Motor neuron (in vitro differentiated cells): ENCODE measurements around the gene PARD3. TPM values are rescaled to one million over a fixed set of nuclear protein-coding genes. Genes with fewer than 3 reads are reported as not detected.
"Not testable (repeated sequence)": the region's sequence is repeated elsewhere in the genome, so short reads cannot be mapped to it uniquely, and the experiment has no call there.

Source experiments
- ATAC-seq, 8 experiments: fragments of 200-7000 bp; cut with Tn5 transposase; replicated peaks in 6 of 8; 2 replicates each; pipeline ENCODE4 v1.8.0; 2021; ENCODE audit warnings: mild to moderate bottlenecking in 8 of 8, moderate library complexity in 8 of 8
- H3K27ac ChIP-seq, 2 donors: fragments of 250-450 bp; sonication (Bioruptor Pico); 2 replicates each; pipeline ENCODE4 v1.9.0; 2021; ENCODE audit warnings: antibody characterized with exemption in 2 of 2, mild to moderate bottlenecking in 2 of 2, moderate library complexity in 1 of 2
- H3K4me1 ChIP-seq, 2 donors: fragments of 250-450 bp; sonication (Bioruptor Pico); replicated peaks in 1 of 2; 2 replicates each; pipeline ENCODE4 v1.6.1; 2021; ENCODE audit warnings: antibody characterized with exemption in 2 of 2, mild to moderate bottlenecking in 2 of 2, moderate library complexity in 1 of 2
- H3K4me3 ChIP-seq, 5 donors: fragments of 250-450 bp; sonication (Bioruptor Pico); 2 replicates each; pipeline ENCODE4 v1.9.0; 2021; ENCODE audit warnings: antibody characterized with exemption in 5 of 5, mild to moderate bottlenecking in 5 of 5, moderate library complexity in 4 of 5
- WGBS, 10 experiments: fragments of 450-650 bp; shearing (Covaris generic); methylation state at CpG; one replicate each; pipeline ENCODE4 v1.0.0; 2022; 5-methylcytosine and 5-hydroxymethylcytosine counted together
- in situ Hi-C, 9 experiments: fragments of 400-800 bp; cut with MboI; loops; one replicate each; pipeline ENCODE4 v1.15.0; 2021; ENCODE audit warnings: low sequenced_read_pairs in 9 of 9, low pct_unique_long_range_greater_than_20kb in 2 of 9; ENCODE audit not compliant: unreplicated experiment in 9 of 9
- total RNA-seq, 8 experiments: library from RNA; unstranded; fragments of 300-600 nt; gene quantifications; 2 replicates each; pipeline versions ENCODE4 v1.2.3 to v1.2.4, GENCODE V29; 2022

PARD3 gene
- total RNA-seq, 8 experiments from 2014 or later: 21.5 to 154 (median 34.0) TPM

DNA sequence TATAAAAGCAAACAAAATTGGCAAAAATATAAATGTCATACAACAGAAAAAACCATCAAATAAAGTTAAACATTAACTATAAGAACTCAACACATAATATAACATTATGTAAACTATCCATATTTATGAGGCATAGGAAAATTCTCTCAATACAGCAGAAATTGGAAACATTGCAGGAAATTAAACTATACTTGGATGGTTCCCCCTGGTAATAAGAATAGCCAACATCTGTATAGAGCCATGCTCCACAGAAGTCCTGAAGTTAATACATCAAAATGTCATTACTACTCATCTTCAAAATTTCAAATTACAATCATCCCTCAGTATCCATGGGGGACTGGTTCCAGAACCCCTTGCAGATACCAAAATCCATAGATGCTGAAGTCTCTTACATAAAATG lies 350.5 kb downstream of the PARD3 start:
- in situ Hi-C loops: no loop called here
- no peak for ATAC-seq
- H3K4me3 ChIP-seq: no peak overlapping the region
- H3K4me1 ChIP-seq: peaks cover 0 to 7% of the 10 kb centered on the region in 2 donors
- no peak overlapping the region for H3K27ac ChIP-seq

DNA sequence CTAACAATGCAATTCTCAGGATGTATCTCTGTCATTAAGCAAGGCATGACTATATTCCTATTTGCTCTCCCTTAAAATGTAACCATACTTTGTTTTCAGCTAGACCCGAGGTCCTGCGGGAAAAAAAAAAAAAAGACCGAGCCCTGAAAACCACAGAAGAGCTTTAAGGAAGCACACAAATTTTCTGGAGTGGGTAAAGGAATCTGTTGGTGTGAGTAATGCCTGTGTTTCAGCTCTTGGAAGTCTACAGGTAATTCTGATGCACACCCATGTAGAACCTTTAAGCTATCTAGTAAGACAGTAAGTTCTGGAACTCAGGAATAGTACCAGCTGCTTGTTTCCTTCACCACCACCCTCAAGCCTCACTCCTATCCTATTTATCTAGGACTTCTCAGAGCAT lies 351.1 kb downstream of the PARD3 start:
- 83 to 100% (median 91%) methylated on average over 1 to 3 of the region's 3 CpGs; no CpG with 5 or more reads in 2 of the 10 experiments for WGBS, 10 experiments
- Histone ChIP-seq H3K27ac (no peak overlapping the region), H3K4me3 (no peak overlapping the region), H3K4me1 (peaks cover 0 to 7% of the 10 kb centered on the region in 2 donors)
- in situ Hi-C loops: no loop called here
- ATAC-seq: no peak

DNA sequence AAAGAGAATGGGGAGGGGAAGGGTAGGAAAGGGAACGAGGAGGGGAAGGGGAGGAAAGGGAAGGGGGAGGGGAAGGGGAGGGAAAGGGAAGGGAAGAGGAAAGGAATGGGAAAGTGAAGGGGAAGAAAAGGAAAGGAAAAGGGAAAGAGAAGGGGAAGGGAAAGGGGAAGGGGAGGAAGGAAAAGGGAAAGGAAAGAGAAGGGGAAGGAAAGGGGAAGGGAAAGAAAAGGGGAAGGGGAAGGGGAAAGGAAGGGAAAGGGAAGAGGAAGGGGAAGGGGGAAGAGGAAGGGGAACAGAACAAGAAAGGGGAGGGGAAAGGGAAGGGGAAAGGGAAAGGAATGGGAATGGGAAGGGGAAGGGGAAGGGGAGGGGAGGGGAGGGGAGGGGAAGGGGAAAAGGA lies 352.1 kb downstream of the PARD3 start:
- WGBS, 10 experiments: no CpG with 5 or more reads among the region's 1 CpG
- ATAC-seq: no peak
- H3K4me1 ChIP-seq: peaks cover 0 to 7% of the 10 kb centered on the region in 2 donors
- in situ Hi-C loops: no loop called here
- H3K27ac ChIP-seq: no peak overlapping the region
- H3K4me3 ChIP-seq: no peak overlapping the region

DNA sequence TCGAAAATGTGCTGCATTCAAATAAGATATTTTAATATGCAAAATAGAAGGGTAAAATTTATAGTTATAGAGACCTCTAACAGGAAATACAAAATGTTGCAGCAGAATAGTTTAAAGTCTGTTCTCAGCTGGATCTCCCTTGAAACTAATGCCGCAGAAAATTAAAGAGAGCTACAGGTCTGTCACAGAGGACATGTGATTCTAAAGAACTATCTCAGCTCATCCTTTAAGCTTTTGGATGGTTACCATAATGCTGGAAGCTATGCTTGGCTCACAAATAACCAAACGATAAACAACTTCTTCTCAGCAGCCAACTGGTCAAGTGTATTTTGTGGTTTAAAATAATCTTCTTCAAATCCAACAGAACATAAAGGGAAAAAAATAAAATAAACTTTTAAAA lies 353.0 kb downstream of the PARD3 start:
- H3K4me1 ChIP-seq: peaks cover 0 to 7% of the 10 kb centered on the region in 2 donors
- WGBS, 10 experiments: 33 to 100% (median 89%) methylated on average over 2 to 3 of the region's 3 CpGs; no CpG with 5 or more reads in 1 of the 10 experiments
- H3K4me3 ChIP-seq: no peak overlapping the region
- no peak for ATAC-seq
- in situ Hi-C loops: no loop called here
- no peak overlapping the region for H3K27ac ChIP-seq

DNA sequence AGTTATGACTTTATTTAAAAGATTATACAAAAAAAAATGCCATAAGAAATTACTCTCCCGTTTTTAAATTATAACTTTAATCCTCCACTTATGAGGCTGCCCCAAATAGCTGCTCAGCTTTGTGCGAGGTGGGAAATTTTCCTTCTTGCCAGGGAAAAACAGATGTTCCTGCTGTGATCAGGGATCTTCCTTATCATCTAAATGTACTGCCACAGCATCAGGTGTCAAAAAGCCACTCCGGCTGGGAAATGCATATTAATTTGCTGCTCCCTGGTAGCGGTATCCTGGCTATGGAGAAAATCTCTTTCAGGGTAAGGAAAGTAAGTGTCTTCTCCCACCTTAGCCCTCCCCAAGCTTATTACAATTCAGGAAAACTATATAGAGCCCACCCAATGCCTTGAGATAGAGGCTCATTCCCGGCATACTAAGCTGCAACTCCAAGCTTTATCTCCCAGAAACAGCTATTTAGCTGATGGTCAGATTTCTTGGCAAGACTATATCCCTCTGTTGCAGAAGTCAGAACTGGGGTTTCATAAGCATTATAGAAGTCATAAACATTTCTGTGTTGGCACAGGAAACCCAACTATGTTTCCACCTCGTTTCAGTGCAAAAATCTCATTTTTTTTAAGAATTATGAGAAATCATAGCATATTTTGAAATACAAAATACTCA lies 360.4 kb downstream of the PARD3 start:
- WGBS, 10 experiments: 57 to 89% (median 81%) methylated on average over 1 to 5 of the region's 6 CpGs
- in situ Hi-C loops: no loop called here
- H3K27ac ChIP-seq: no peak overlapping the region
- ATAC-seq: no peak
- no peak overlapping the region for H3K4me3 ChIP-seq
- H3K4me1 ChIP-seq: no peaks in the 10 kb centered on the region

DNA sequence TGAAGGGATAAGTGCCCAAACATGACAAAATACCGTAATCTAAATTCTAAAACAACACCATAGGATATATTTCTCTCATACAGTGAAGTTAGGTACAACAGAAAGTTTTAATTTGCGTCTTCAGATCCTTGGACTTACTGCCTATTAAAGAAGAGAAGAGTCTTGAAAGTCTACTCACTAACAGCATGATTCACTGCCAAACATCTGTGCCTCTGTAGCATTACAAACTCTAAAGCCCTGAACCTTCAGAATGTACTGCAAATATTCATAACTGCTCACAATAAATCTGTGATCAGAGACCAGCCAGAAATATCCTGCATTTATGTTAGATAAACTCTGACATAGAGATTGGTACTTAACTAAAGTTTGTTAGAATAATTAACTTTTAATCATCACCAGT lies 365.3 kb downstream of the PARD3 start:
- Histone ChIP-seq H3K4me3 (no peak overlapping the region), H3K4me1 (no peaks in the 10 kb centered on the region), H3K27ac (no peak overlapping the region)
- ATAC-seq: no peak
- in situ Hi-C loops: no loop called here
- WGBS, 10 experiments: 50 to 100% (median 89%) methylated on average over 1 to 2 of the region's 2 CpGs; no CpG with 5 or more reads in 1 of the 10 experiments

DNA sequence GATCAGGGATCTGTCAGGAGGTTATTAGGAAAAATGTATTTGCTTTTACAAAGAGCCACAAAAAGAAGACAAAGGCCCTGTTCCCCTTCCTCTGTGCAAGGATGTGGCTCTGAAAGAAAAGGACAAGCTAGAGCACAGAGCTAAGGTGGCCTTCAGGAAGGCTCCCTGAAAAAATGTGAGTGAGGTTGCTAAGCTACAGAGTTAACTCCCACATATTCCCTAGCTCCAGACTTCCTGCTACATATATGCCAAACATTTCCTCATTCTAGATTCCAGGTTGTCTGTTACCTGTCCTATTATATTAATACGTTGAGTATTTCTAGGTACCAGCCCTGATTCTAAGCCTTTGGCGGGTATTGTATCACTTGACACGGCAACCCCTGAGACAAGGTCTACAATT lies 369.0 kb downstream of the PARD3 start:
- H3K4me3 ChIP-seq: no peak overlapping the region
- in situ Hi-C loops: no loop called here
- ATAC-seq: no peak
- H3K27ac ChIP-seq: no peak overlapping the region
- WGBS, 10 experiments: 60 to 100% (median 95%) methylated on average over 1 to 3 of the region's 3 CpGs; no CpG with 5 or more reads in 2 of the 10 experiments
- H3K4me1 ChIP-seq: no peaks in the 10 kb centered on the region

DNA sequence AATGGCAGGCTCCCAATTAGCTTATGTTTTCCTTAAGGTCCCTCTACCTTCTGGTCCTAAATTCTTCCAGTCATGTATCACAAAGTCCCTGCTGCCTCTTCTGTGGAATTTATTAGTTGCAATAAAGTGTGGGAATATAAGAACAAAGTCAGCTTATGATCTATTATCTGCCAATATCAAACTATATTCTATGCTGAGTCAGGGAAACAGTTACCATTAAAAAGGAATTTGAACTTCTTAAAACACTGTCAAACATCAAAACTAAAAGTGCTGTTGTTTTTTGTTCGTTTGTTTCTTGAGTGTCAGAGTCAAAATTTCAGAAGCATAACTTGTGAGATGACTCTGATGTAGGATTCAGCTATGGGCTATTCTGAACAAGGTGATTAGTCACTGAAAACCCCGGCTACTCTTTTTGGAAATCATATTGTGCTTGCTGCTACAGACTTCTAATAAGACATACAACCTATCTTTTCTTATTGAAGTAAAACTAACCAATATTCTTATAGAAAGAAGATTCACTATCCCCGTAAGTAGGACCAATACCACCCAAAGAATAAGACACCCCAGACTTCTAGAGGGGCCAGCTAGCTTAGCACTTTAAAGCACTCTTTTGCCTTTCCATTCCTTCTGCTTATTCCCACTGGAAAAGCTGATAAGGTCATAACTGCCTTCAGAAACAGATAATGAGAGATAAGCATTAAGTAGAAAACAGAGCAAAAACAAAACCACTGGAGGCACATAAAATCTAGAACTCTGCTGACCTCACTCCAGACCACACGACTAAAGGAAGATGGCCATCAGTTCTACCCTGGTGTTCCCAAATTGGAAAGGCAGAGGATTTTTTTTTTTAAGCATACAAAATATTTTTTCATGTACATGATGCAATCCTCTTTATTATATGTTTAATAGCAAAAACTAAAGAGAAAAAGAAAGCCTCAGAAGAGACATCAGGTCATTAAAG lies 370.6 kb downstream of the PARD3 start:
- no peak overlapping the region for H3K4me3 ChIP-seq
- ATAC-seq: no peak
- in situ Hi-C loops: no loop called here
- H3K27ac ChIP-seq: no peak overlapping the region
- WGBS, 10 experiments: 67 to 100% (median 85%) methylated on average over 2 to 4 of the region's 4 CpGs
- H3K4me1 ChIP-seq: no peaks in the 10 kb centered on the region

DNA sequence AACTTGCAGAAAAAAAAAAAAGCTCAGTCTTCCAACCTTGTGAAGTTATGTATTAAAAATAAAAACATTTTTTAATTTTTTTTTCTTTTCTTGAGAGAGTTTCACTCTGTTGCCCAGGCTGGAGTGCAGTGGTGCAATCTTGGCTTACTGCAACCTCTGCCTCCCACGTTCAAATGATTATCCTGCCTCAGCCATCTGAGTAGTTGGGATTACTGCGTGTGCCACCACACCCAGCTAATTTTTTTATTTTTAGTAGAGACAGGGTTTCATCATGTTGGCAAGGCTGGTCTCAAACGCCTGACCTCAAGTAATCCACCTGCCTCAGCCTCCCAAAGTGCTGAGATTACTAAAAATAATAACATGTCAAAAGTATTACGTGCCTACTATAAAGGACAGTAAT lies 375.7 kb downstream of the PARD3 start:
- H3K4me1 ChIP-seq, in situ Hi-C loops: not testable (repeated sequence)
- peak in 1 of 8 experiments; percentile 33 for ATAC-seq

DNA sequence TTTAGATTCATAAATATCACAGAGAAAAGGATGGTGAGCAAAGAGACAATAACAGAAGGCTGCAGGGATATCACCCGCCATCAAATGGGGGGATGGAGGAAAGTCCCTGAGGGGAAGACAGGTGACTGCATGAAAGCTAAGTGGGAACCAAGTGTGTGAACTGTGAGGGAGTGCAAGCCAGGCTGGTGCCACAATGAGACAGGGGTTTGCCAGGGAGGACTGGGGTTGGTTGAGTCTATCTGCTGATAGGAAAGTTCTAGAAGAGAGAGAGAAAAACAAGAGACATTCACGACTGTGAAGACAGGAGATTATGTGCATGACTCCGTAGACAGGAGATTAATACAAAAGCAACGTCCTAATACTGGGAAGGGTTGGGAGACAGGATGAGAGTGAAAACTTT lies 376.4 kb downstream of the PARD3 start:
- no peak overlapping the region for H3K4me3 ChIP-seq
- ATAC-seq: no peak
- peaks cover 0 to 7% of the 10 kb centered on the region in 2 donors for H3K4me1 ChIP-seq
- 36 to 92% (median 81%) methylated on average over 2 to 4 of the region's 4 CpGs; no CpG with 5 or more reads in 1 of the 10 experiments for WGBS, 10 experiments
- in situ Hi-C loops: no loop called here
- no peak overlapping the region for H3K27ac ChIP-seq

More for the DNA sequence above, 375.7 kb downstream of the PARD3 start:
- not testable (repeated sequence) for H3K27ac ChIP-seq, H3K4me3 ChIP-seq
- 10 to 100% (median 84%) methylated on average over 2 to 4 of the region's 4 CpGs for WGBS, 10 experiments

DNA sequence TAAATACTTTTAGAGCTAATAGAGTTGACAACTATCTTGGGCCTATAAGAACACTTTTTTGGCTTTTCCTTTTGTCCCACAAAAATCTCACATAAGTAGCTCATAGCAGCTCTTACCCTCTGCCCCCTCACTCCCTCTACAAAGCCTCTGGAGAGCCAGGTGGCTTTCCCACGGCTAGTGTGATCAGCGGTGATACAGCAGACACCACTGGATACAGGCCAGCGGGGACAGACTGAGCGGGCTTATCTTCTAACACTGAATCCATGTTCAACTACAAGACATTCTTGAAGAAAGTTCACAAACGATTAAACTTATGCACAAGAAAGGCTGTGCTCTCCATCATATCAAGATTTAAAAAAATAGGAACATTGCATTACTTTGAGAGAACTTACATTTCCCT lies 377.2 kb downstream of the PARD3 start:
- no peak overlapping the region for H3K4me3 ChIP-seq
- no peak overlapping the region for H3K27ac ChIP-seq

DNA sequence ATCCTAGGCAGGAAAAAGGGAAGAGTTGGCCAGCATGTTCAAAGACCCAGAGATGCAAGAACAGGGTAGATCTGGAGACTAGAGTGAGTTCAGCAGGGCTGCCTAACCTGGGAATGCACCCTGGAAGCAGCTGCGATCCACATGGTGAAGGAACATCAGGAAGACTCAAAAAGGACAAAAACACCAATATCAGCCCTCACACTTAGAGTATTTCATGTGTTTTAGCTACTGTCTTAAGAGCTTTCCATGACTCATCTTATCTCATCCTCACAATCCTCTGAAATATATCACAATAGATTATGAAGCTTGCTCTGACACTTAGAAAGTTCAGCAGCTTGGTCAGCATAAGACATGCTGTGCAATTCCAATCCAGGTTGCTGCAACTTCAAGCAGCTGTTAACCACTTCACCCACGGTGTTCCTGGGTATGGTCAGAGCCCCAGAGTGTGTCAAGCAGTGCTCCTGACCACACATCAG lies 380.9 kb downstream of the PARD3 start:
- 39 to 100% (median 57%) methylated on average over 1 to 2 of the region's 2 CpGs; no CpG with 5 or more reads in 3 of the 10 experiments for WGBS, 10 experiments
- H3K27ac ChIP-seq: no peak overlapping the region
- H3K4me3 ChIP-seq: no peak overlapping the region
- H3K4me1 ChIP-seq: peaks cover 0 to 7% of the 10 kb centered on the region in 2 donors
- in situ Hi-C loops: no loop called here
- peak in 7 of 8 experiments; percentile 19 to 73 (median 38) for ATAC-seq

More for the DNA sequence above, 377.2 kb downstream of the PARD3 start:
- peaks cover 0 to 7% of the 10 kb centered on the region in 2 donors for H3K4me1 ChIP-seq
- in situ Hi-C loops: no loop called here
- 80 to 100% (median 93%) methylated on average over 1 to 5 of the region's 5 CpGs; no CpG with 5 or more reads in 3 of the 10 experiments for WGBS, 10 experiments
- no peak for ATAC-seq
